H1 (cell line): ENCODE data around the gene SLC39A10. TPM values are rescaled to one million over a fixed set of nuclear protein-coding genes. Genes with fewer than 3 reads are reported as not detected.

Experiments used
- KDM4A ChIP-seq: IDR thresholded peaks from one replicate; pipeline ENCODE4 v1.7.1; 2012; ENCODE audit warnings: low read depth, mild to moderate bottlenecking, moderate library complexity, low read length, inconsistent platforms; ENCODE audit not compliant: severe bottlenecking
- MAFK ChIP-seq: IDR thresholded peaks from 2 replicates; pipeline ENCODE4 v1.6.1; 2012; ENCODE audit warnings: low read depth, mild to moderate bottlenecking, improper control_type of control experiment, low read length
- POLR2AphosphoS5 ChIP-seq: IDR thresholded peaks from 2 replicates; pipeline ENCODE4 v1.6.1; 2011; ENCODE audit warnings: low read depth, low read length
- SIN3A ChIP-seq, 2 experiments: IDR thresholded peaks in 1 of 2; conservative IDR thresholded peaks in 1 of 2; 2 replicates each; pipeline ENCODE4 v1.6.1; 2011 to 2012; ENCODE audit warnings: low read length in 2 of 2, improper control_type of control experiment in 1 of 2, low read depth in 1 of 2, mild to moderate bottlenecking in 1 of 2
- SP1 ChIP-seq: IDR thresholded peaks from 2 replicates; pipeline ENCODE4 v1.6.1; 2011; ENCODE audit warnings: low read depth, low read length
- SUZ12 ChIP-seq: fragments of 200-600 bp; sonication (generic); IDR thresholded peaks from 2 replicates; pipeline ENCODE4 v1.6.1; 2012; ENCODE audit warnings: mild to moderate bottlenecking, inconsistent platforms, low read length, moderate library complexity, mixed read lengths
- TBP ChIP-seq: IDR thresholded peaks from 2 replicates; pipeline ENCODE4 v1.6.1; 2011; ENCODE audit warnings: low read depth, low read length, improper control_type of control experiment
- polyA plus RNA-seq, 7 experiments: library from polyadenylated mRNA; depleted of rRNA in 3 of 7; stranded (reverse) in 5 of 7; unstranded in 2 of 7; fragments of >200 nt in 5 of 7; fragments of 200-250 nt in 2 of 7; gene quantifications; 1 replicate in 5 of 7; 2 replicates in 1 of 7; 4 replicates in 1 of 7; pipeline versions ENCODE4 v1.2.1 to v1.2.3, GENCODE V29; 2011 to 2013; ENCODE audit warnings: missing spikeins in 2 of 7, mixed read lengths in 2 of 7
- total RNA-seq: library from RNA; stranded (reverse); fragmentation: NEBNext Ultra II Directional; extraction: Animal tissue kit (Norgen Biotek cat#: 25700); gene quantifications from 2 replicates; pipeline ENCODE4 v1.2.1, GENCODE V29; 2021

Gene SLC39A10
- total and polyA plus RNA-seq, 2 of the 8 experiments (the other 6 are each of a cell fraction or from before 2014, with no cell fraction given) = 68.1 to 234 TPM

DNA sequence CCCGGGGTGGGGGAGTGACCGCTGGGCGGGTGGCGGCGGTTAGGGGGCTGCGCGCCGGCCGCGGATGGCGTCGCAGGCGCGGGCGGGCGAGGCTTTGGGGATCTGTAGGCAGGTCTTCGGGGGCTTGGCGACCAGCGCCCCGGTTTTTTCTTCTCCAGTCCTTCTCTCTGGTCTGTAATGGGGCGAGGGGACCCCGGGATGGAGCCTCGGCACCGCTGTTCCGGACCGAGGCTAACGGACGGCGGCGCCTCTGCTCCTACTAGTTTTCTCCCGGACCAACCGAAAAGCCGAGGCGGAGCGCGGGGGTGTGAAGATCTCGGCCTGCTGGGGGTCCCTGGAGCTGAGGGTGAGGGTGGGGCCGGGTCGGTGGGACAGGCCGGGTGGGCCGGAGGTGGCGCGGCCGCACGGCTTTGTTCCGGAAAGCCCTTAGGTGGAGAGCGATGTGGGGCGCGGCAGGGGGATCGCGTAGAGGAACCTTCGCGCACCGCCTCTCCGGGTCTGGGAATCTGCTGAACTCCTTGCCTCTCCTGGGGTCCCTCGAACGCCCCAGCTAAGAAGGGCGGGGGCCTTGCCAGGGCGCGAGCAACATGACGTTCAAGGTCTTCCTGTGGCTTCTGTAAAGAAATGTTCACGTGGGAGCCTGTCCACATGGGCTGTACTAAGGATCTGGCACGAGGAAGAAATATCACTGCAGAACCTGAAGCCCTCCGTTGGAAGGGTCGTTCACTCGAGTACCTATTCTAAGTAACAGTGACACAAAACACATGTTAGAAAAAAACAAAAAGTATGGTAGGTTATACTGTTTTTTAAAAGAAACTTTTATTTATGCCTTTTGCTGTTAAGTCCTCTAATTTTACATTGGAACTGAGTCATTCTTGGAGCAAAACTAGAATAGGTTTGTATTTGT, 861 bp downstream of the SLC39A10 start (continued):
- TF ChIP-seq POLR2AphosphoS5 (peak; percentile 85), SP1 (no peak), MAFK (no peak), SUZ12 (no peak), KDM4A (peak; percentile 88), TBP (peak; percentile 40; the same call in 1 of the 2 replicates), SIN3A (conservative IDR thresholded peaks at IDR 0.05 in 1 of 2, IDR thresholded peaks at IDR 0.05 in 1 of 2; ENCODE audit: low read depth in 1 of 2, low read length in 2 of 2) (peak in 1 of 2 experiments; percentile 45; a peak in 1 of 4 replicates)
